Subcutaneous abdominal adipose tissue (tissue), 5 donors: ENCODE data around the gene TMEM91.

Experiments used
- H3K27ac ChIP-seq: one replicate; pipeline ENCODE4 v1.7.0; 2013; ENCODE audit warnings: low read depth, mild to moderate bottlenecking, inconsistent platforms, low read length, moderate library complexity
- H3K27me3 ChIP-seq, 5 donors: one replicate each; pipeline ENCODE4 v1.7.0; 2013; ENCODE audit warnings: low read length in 5 of 5, inconsistent platforms in 1 of 5; ENCODE audit not compliant: control insufficient read depth in 5 of 5, insufficient read depth in 4 of 5
- H3K36me3 ChIP-seq, 5 donors: one replicate each; pipeline ENCODE4 v1.7.0; 2013; ENCODE audit warnings: low read length in 5 of 5; ENCODE audit not compliant: control insufficient read depth in 5 of 5, insufficient read depth in 5 of 5
- H3K4me1 ChIP-seq, 5 donors: one replicate each; pipeline ENCODE4 v1.7.0; 2013; ENCODE audit warnings: low read length in 5 of 5, mild to moderate bottlenecking in 3 of 5, moderate library complexity in 1 of 5; ENCODE audit not compliant: control insufficient read depth in 5 of 5, insufficient read depth in 5 of 5
- H3K4me3 ChIP-seq, 5 donors: one replicate each; pipeline ENCODE4 v1.7.0; 2013; ENCODE audit warnings: low read length in 5 of 5, low read depth in 1 of 5
- H3K9ac ChIP-seq, 5 donors: one replicate each; pipeline ENCODE4 v1.7.0; 2013; ENCODE audit warnings: low read length in 5 of 5, mild to moderate bottlenecking in 4 of 5, moderate library complexity in 3 of 5
- H3K9me3 ChIP-seq, 5 donors: one replicate each; pipeline ENCODE4 v1.7.0; 2013; ENCODE audit warnings: low read length in 5 of 5; ENCODE audit not compliant: control insufficient read depth in 5 of 5
- donor health status: healthy.
- donor health status: healthy.
- donor health status: healthy.
- donor health status: healthy.
- donor health status: healthy.

Gene TMEM91

DNA sequence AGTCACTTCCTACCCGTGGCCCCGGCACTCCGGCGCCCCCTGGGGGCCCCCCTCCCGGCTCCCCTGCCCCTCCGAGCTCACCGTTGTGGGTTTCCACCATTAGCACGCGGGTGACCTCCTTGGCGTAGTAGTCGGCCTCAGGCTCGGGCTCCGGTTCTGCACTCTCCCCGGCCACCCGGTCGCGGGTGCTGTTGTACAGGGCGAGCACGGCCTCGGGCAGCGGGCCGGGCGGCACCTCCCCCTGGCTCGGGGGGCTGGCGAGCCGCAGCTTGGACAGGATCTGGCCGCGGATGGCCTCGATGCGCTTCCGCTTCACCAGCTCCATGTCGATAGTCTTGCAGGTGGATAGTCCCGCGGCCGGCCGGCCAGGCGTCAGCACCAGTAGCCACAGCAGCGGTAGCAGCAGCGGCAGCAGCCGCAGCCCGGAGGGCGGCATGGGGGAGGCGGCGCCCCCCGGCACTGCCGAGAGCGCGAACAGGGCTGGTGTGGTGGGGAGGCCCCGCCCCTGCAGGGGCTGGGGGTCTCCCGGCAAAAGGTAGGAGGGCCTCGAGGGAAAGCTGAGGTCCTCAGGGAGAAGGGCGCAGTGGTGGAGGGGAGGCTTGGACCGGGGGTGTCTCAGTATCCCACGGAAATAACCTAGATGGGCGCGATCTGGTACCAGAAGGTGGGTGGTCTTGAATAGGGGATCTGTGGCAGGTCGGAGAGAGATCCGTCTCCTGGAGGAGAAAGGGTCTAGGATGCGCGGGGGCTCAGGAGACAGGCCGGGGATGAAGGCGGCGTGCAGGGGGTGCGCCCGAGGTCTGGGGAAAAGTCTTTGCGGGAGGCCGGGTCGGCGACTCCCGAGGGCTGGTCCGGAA is 23.5 kb upstream of the TMEM91 start:
- H3K36me3 ChIP-seq = peaks cover 0 to 4% (median 2%) of the 10 kb centered on the region in 5 donors
- H3K4me1 ChIP-seq = peaks cover 4 to 81% (median 42%) of the 10 kb centered on the region in 5 donors
- peak overlapping the region; percentile 71 for H3K27ac ChIP-seq
- H3K4me3 ChIP-seq = peak overlapping the region; percentile 69 to 89 (median 83)
- H3K27me3 ChIP-seq = peaks cover 0 to 18% (median 6%) of the 10 kb centered on the region in 5 donors
- H3K9ac ChIP-seq = peak overlapping the region in 4 of 5 donors; percentile 9 to 80 (median 78)
- no peaks in the 10 kb centered on the region for H3K9me3 ChIP-seq

DNA sequence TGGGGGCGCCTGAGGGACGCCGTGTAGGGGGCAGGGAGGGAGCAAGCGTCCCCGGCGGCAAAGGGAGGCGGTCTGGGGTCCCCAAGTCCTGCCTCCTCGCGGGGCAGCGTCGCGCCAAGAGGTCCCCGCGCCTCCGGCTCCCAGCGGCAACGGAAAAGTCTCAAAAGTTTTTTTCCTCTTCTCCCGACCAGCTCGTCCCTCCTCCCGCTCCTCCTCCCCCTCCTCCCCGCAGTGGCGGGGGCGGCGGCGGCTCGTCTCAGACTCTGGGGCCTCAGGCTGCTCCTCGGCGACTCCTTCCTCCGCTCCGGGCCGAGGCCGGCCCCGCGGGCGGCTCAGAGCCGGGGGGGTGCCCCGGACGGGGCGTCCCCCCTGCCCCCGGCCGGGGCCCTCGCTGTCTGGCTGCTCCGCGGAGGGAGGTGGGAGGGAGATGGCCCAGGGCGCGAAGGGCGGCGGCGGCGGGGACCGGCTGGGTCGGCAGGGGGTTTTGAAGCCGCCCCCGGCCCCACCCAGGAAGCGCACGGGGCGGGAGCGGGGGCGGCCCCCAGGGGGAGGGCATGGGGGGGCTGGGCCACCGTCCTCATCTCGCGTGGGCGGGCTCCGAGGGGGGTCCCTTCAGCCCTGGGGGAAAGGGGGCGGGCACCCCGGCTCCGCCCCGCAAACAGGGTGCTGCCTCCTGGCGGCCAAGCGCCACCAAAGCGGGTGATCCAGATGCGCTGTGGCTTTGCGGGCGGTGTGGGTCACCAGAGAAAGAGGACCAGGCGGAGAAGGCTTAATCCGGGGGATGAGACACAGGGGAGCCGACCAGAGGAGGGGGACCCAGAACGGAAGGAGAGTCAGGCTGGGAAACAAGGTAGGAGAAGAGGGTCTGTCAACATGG is 22.6 kb upstream of the TMEM91 start, which contains the start of gene TGFB1:
TSS of gene TGFB1 (minus strand) at position 457 of the 877 bp plus-strand sequence. CDS start 878 bp downstream, outside the sequence.
- H3K9ac ChIP-seq = peak within 1 kb of the TSS in 4 of 5 donors; percentile 9 to 80 (median 78)
- peaks cover 0 to 18% (median 6%) of the 10 kb centered on the region in 5 donors for H3K27me3 ChIP-seq
- peak within 1 kb of the TSS; percentile 69 to 89 (median 78) for H3K4me3 ChIP-seq
- no peaks in the 10 kb centered on the region for H3K36me3 ChIP-seq
- peaks cover 4 to 85% (median 42%) of the 10 kb centered on the region in 5 donors for H3K4me1 ChIP-seq
- H3K9me3 ChIP-seq = no peaks in the 10 kb centered on the region
- H3K27ac ChIP-seq = peak within 1 kb of the TSS; percentile 71

DNA sequence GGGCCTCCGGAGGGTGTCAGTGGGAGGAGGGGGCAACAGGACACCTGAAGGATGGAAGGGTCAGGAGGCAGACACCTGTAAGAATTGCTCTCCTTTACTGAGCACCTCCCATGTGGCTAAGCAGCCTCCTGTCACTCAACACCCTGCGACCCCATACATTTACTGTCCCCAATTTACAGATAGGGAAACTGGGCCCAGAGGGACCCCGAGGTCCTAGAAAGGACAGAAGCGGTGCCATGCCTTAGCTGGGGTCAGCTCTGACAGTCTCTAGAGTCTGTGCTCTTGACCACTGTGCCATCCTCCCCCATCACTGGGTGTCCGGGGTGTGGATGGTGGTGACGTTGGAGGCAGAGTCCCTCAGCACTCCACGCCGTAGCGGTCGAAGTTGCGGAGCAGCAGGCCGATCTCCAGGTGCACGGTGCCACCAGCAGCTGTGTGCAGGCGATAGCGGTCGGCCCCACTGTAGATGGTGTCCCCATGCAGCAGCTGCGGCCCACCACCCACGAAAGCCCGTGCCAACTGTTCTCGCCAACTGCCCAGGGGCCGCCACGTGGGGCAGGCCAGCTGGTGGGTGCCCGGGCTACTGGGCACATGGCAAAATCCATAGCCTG is 21.9 kb upstream of the TMEM91 start:
- Histone ChIP-seq H3K36me3 (no peaks in the 10 kb centered on the region), H3K9me3 (no peaks in the 10 kb centered on the region), H3K27ac (peak overlapping the region; percentile 71), H3K4me1 (peaks cover 0 to 77% (median 42%) of the 10 kb centered on the region in 5 donors), H3K4me3 (peak overlapping the region; percentile 34 to 89 (median 40)), H3K9ac (peak overlapping the region in 1 of 5 donors; percentile 56), H3K27me3 (peaks cover 0 to 18% (median 6%) of the 10 kb centered on the region in 5 donors)

DNA sequence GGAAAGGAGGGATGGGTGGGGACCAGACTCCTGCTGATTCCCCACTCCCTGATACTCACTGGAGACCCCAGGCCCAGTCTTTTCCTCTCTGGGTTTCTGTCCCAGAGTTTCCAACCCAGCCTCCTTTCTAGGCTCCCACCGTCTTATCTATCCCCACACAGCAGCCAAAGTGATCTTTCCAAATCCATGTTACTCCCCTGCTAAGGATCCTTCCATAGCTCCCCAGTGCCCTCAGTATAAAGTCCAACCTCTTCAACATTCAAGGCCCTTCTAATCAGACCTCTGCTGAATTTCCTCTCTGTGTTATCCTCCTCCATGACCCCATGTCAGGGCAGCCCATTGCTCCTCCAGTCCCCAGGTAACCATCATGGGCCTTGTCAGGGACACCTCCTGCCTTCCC is 21.3 kb upstream of the TMEM91 start:
- no peak overlapping the region for H3K9ac ChIP-seq
- peaks cover 0 to 18% (median 6%) of the 10 kb centered on the region in 5 donors for H3K27me3 ChIP-seq
- H3K9me3 ChIP-seq = no peaks in the 10 kb centered on the region
- H3K4me3 ChIP-seq = no peak overlapping the region
- no peak overlapping the region for H3K27ac ChIP-seq
- peaks cover 0 to 71% (median 37%) of the 10 kb centered on the region in 5 donors for H3K4me1 ChIP-seq
- no peaks in the 10 kb centered on the region for H3K36me3 ChIP-seq

DNA sequence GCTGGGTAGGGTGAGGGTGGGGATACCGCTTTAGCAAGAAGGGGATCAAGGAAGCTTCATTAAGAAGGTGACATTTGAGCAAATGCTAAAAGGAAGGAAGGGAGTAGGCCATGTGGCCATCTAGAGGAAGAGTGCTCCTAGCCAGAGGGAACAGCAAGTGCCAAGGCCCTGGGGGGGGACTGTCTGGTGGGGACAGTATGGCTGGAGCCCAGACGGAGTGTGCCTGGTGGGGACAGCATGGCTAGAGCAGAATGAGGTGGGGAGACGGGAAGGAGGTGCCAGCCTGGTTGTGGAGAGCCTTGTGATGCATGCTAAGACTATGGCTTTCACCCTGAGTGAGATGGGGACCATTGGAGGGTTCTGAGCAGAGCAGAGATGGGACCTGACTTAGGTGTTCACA is 20.5 kb upstream of the TMEM91 start:
- H3K27ac ChIP-seq = no peak overlapping the region
- H3K27me3 ChIP-seq = peaks cover 0 to 17% (median 6%) of the 10 kb centered on the region in 5 donors
- no peaks in the 10 kb centered on the region for H3K9me3 ChIP-seq
- peak overlapping the region in 1 of 5 donors; percentile 12 for H3K9ac ChIP-seq
- H3K36me3 ChIP-seq = no peaks in the 10 kb centered on the region
- H3K4me1 ChIP-seq = peaks cover 0 to 64% (median 31%) of the 10 kb centered on the region in 5 donors
- H3K4me3 ChIP-seq = no peak overlapping the region

DNA sequence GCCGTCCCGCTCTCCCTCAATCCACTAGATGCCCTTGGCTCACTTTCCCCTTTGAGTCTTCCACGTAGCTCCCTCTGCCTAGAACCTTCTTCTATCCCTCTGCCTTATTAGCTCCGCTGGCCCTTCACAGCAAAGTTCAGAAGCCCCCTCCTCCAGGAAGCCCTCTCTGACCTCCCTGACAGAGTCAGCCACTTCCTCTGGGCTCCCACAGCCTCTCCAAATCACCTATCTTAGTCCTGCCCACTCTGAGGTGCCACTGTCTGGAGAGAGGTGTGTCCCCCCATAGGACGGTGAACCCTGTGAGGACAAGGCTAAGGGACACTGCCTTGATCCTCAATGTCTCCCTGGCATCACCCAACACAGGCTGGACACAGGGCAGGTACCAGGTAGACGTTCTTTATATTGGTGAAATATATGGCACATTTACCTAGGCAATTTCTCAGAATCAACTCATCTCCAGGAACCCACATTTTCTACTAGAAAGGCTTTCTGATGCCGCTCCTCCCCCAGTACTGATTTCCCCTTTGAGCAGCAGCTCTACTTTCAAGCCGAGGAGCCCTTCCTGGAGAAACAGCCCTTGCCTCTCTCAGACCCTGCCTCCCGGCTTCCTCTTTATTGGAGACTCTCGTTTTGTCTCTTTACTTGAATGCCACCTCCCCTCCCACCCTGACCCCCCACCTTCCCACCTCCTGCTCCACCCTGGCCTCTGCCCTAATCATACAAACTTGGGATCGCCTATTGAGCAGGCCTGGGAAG is 19.2 kb upstream of the TMEM91 start:
- Histone ChIP-seq H3K9ac (no peak overlapping the region), H3K9me3 (no peaks in the 10 kb centered on the region), H3K27me3 (peaks cover 0 to 7% (median 5%) of the 10 kb centered on the region in 5 donors), H3K4me1 (peaks cover 0 to 51% (median 18%) of the 10 kb centered on the region in 5 donors), H3K4me3 (no peak overlapping the region), H3K36me3 (no peaks in the 10 kb centered on the region), H3K27ac (no peak overlapping the region)

DNA sequence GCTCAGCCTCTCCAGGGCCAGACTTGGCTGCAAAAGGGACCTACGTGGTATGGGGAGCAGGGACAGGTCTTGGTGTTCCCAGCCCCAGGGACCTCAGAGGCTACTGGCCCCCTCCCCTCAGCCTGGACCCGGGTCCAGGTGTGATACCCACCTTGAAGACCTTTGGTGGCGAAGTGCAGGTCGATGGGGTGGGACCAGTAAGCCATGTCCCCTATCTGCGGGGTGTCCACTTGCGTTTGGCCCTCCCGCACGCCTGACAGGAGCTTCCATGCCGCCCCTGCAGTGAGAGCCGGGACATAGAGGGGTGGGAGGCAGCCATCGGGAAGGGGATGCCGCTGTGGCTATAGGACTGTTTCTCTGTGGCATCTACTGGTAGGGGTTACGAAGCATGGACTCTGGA is 18.6 kb upstream of the TMEM91 start:
- peaks cover 0 to 7% (median 3%) of the 10 kb centered on the region in 5 donors for H3K27me3 ChIP-seq

DNA sequence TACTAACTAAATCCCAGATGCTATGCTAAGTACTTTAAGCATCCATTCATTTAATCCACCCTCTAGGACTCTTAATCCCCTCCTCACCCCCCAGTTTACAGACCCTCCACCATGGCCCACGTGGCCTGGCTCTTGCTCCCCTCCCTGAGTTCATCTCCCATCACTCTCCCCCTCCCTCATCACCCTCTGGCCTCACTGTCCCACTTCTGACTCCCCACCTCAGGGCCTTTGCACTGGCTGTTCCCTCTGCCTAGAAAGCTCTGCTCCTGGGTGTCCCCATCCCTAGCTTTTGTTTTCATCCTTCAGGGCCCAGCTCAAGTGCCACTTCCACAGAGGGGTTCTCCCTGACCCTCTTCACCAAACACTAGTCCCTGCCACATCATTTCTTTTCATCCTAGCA is 16.6 kb upstream of the TMEM91 start:
- no peaks in the 10 kb centered on the region for H3K27me3 ChIP-seq
- no peak overlapping the region for H3K4me3 ChIP-seq
- no peaks in the 10 kb centered on the region for H3K36me3 ChIP-seq
- H3K9me3 ChIP-seq = no peaks in the 10 kb centered on the region
- peaks cover 3 to 41% (median 16%) of the 10 kb centered on the region in 5 donors for H3K4me1 ChIP-seq
- H3K9ac ChIP-seq = no peak overlapping the region
- no peak overlapping the region for H3K27ac ChIP-seq

More for the DNA sequence above, 18.6 kb upstream of the TMEM91 start:
- peaks cover 0 to 45% (median 14%) of the 10 kb centered on the region in 5 donors for H3K4me1 ChIP-seq
- no peaks in the 10 kb centered on the region for H3K9me3 ChIP-seq
- no peak overlapping the region for H3K4me3 ChIP-seq
- no peaks in the 10 kb centered on the region for H3K36me3 ChIP-seq
- H3K9ac ChIP-seq = no peak overlapping the region
- H3K27ac ChIP-seq = no peak overlapping the region
